Measurements from ENCODE around the gene FSCN2. TPM values are rescaled to one million over a fixed set of nuclear protein-coding genes. Genes with fewer than 3 reads are reported as not detected.

The FSCN2 gene
- total RNA-seq, 1 experiment from 2014 or later: 2.9 TPM

DNA sequence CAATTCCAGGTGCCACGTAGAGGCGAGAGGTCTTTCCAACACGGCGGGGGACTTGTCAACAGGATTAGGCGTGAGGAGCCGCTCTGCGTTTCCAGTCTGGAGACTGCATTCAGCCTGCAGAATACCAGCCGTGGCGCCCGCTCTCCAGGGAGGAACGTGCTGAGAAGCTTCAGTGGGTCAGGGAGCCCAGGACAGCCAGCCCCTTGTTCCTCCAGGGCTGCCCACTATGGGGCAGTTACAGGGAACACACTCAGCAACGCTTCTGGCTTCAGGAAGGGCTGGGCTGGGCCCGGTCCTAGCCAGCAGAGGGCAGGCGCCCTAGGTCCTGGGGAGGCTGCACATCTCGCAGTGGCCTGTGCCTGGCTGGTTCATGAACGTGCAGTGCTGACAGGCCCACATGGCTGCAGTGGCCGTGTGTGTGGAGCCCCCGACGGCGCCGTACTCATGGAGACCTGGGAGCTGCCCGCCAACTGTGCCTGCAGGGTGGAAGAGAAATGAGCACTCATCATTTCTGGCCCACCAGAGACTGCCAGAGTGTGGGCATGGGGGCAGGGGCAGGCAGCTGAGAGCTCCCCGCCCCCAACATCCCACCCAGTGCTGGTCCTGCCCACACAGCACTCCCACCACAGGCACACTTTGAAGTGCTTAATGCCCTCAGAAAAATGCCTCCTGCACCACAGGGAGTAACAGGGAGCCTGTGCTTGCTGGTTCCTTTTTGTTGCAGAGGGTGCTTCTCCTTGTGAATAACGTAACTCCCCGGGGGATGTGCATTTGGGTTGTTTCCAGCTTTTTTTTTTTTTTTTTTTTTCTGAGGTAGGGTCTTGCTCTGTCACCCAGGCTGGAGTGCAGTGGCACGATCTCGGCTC, 31.0 kb downstream of the FSCN2 start:
- H3K4me1 ChIP-seq: peaks cover 18% of the 10 kb centered on the region
- TF ChIP-seq, protein P1, sequence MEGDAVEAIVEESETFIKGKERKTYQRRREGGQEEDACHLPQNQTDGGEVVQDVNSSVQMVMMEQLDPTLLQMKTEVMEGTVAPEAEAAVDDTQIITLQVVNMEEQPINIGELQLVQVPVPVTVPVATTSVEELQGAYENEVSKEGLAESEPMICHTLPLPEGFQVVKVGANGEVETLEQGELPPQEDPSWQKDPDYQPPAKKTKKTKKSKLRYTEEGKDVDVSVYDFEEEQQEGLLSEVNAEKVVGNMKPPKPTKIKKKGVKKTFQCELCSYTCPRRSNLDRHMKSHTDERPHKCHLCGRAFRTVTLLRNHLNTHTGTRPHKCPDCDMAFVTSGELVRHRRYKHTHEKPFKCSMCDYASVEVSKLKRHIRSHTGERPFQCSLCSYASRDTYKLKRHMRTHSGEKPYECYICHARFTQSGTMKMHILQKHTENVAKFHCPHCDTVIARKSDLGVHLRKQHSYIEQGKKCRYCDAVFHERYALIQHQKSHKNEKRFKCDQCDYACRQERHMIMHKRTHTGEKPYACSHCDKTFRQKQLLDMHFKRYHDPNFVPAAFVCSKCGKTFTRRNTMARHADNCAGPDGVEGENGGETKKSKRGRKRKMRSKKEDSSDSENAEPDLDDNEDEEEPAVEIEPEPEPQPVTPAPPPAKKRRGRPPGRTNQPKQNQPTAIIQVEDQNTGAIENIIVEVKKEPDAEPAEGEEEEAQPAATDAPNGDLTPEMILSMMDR (IDR thresholded peaks at IDR 0.05; ENCODE audit: insufficient read depth in 1 of 2, low read depth in 1 of 2, low read length in 1 of 2, severe bottlenecking in 1 of 2, unreplicated experiment in 1 of 2): peak in 1 of 2 experiments; percentile 17
- H3K9me3 ChIP-seq: no peaks in the 10 kb centered on the region
- H3K27ac Mint-ChIP-seq (ENCODE audit: unreplicated experiment): no peak overlapping the region
- POLR2A ChIA-PET: no interaction called here
- CTCF ChIA-PET: interaction anchor here (0.6 kb wide), 1 partner anchor 76 kb away, joined by 5 read pairs; no protein-coding TSS in a partner anchor
- peaks cover 90% of the 10 kb centered on the region for H3K36me3 Mint-ChIP-seq (ENCODE audit: insufficient read depth, unreplicated experiment)
- peaks cover 1% of the 10 kb centered on the region for H3K36me3 ChIP-seq (ENCODE audit: control insufficient read depth, insufficient read depth, low read length)
- no peaks in the 10 kb centered on the region for H3K9me3 Mint-ChIP-seq (ENCODE audit: unreplicated experiment)
- H3K27me3 ChIP-seq (replicated peaks; ENCODE audit: control insufficient read depth, insufficient read depth, low read length): no peaks in the 10 kb centered on the region
- peak; percentile 39 to 46 for DNase-seq
- H3K27me3 Mint-ChIP-seq (ENCODE audit: insufficient read depth, unreplicated experiment): no peaks in the 10 kb centered on the region
- H3K4me3 Mint-ChIP-seq (ENCODE audit: unreplicated experiment): no peak overlapping the region
- intact Hi-C loops (cut with micrococcal nuclease; ENCODE audit: unreplicated experiment): no loop called here
- no peak overlapping the region for H3K4me3 ChIP-seq (ENCODE audit: low read depth, low read length)
- BruUV-seq (replicated peaks): no TSS peak
- H3K4me1 Mint-ChIP-seq (ENCODE audit: low read depth, unreplicated experiment): peaks cover 8% of the 10 kb centered on the region

DNA sequence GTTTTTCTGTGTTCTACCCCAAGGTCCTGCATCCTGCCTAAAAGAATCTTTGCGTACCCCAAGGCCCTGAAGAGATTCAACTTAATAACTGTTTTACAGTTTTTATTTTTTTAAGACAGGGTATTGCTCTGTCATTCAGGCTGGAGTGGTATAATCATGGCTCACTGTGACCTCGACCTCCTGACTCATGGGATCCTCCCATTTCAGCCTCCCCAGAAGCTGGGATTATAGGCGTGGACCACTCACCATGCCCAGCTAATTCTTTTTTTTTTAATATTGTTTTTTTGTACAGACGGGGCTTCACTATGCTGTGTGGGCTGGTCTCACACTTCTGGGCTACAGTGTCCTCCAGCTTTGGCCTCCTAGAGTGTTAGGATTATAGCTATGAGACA, 33.3 kb downstream of the FSCN2 start:
- Histone ChIP-seq H3K4me1 (peaks cover 8% of the 10 kb centered on the region), H3K36me3 (ENCODE audit: control insufficient read depth, insufficient read depth, low read length) (peaks cover 3% of the 10 kb centered on the region), H3K27me3 (replicated peaks; ENCODE audit: control insufficient read depth, insufficient read depth, low read length) (no peaks in the 10 kb centered on the region), H3K4me3 (ENCODE audit: low read depth, low read length) (no peak overlapping the region), H3K9me3 (no peaks in the 10 kb centered on the region)
- intact Hi-C loops (cut with micrococcal nuclease; ENCODE audit: unreplicated experiment): no loop called here
- TF ChIP-seq, protein P1 (IDR thresholded peaks at IDR 0.05; ENCODE audit: insufficient read depth in 1 of 2, low read depth in 1 of 2, low read length in 1 of 2, severe bottlenecking in 1 of 2, unreplicated experiment in 1 of 2): no peak
- BruUV-seq (replicated peaks): no TSS peak
- Mint-ChIP-seq H3K9me3 (ENCODE audit: unreplicated experiment) (no peaks in the 10 kb centered on the region), H3K4me1 (ENCODE audit: low read depth, unreplicated experiment) (peaks cover 6% of the 10 kb centered on the region), H3K27me3 (ENCODE audit: insufficient read depth, unreplicated experiment) (no peaks in the 10 kb centered on the region), H3K27ac (ENCODE audit: unreplicated experiment) (no peak overlapping the region), H3K4me3 (ENCODE audit: unreplicated experiment) (no peak overlapping the region), H3K36me3 (ENCODE audit: insufficient read depth, unreplicated experiment) (peaks cover 90% of the 10 kb centered on the region)
- CTCF ChIA-PET: no interaction called here
- POLR2A ChIA-PET: no interaction called here
- DNase-seq: no peak

- DNase-seq: no peak
- Mint-ChIP-seq H3K27ac (ENCODE audit: unreplicated experiment) (no peak overlapping the region), H3K9me3 (ENCODE audit: unreplicated experiment) (no peaks in the 10 kb centered on the region), H3K36me3 (ENCODE audit: insufficient read depth, unreplicated experiment) (peaks cover 90% of the 10 kb centered on the region), H3K4me3 (ENCODE audit: unreplicated experiment) (no peak overlapping the region), H3K4me1 (ENCODE audit: low read depth, unreplicated experiment) (no peaks in the 10 kb centered on the region), H3K27me3 (ENCODE audit: insufficient read depth, unreplicated experiment) (no peaks in the 10 kb centered on the region)
- H3K4me3 ChIP-seq (ENCODE audit: low read depth, low read length): no peak overlapping the region
- BruUV-seq (replicated peaks): no TSS peak
- CTCF ChIA-PET: interaction anchor here (0.6 to 0.8 kb wide), 2 partner anchors 87 to 309 kb away, joined by 3 to 4 read pairs; no protein-coding TSS in a partner anchor
- no peaks in the 10 kb centered on the region for H3K4me1 ChIP-seq
- POLR2A ChIA-PET: no interaction called here
- peaks cover 3% of the 10 kb centered on the region for H3K36me3 ChIP-seq (ENCODE audit: control insufficient read depth, insufficient read depth, low read length)
- TF ChIP-seq, protein P1 (IDR thresholded peaks at IDR 0.05; ENCODE audit: insufficient read depth in 1 of 2, low read depth in 1 of 2, low read length in 1 of 2, severe bottlenecking in 1 of 2, unreplicated experiment in 1 of 2): no peak
- no peaks in the 10 kb centered on the region for H3K27me3 ChIP-seq (replicated peaks; ENCODE audit: control insufficient read depth, insufficient read depth, low read length)
- no peaks in the 10 kb centered on the region for H3K9me3 ChIP-seq
- intact Hi-C loops (cut with micrococcal nuclease; ENCODE audit: unreplicated experiment): no loop called here
Measured at GRCh38 chr17:81563861-81564586, 35.8 kb downstream of the FSCN2 start.
